Activated naive CD4-positive, alpha-beta T cell treated with anti-CD3 and anti-CD28 coated beads, Interleukin-2, amount 10 ng/mL, durations not matched to agents 7 days and 5 days (primary cell): Measurements from ENCODE around the gene MTSS2.
"Not testable (repeated sequence)": the region's sequence is repeated elsewhere in the genome, so short reads cannot be mapped to it uniquely, and the experiment has no call there.

Experiments used
- CTCF ChIA-PET: fragments of 350-600 bp; sonication (Branson Sonifier 250); formaldehyde crosslinking; loops from one replicate; lab custom pipeline; 2021; ENCODE audit warnings: antibody characterized with exemption; lab: Charles Lee
- DNase-seq: peaks from one replicate; pipeline ENCODE4 v3.0.0-alpha.2; 2020
- H3K27ac Mint-ChIP-seq: one replicate; pipeline ENCODE4 v1.8.0; 2021; ENCODE audit warnings: mild to moderate bottlenecking, moderate library complexity, mixed read lengths
- H3K27me3 Mint-ChIP-seq: one replicate; pipeline ENCODE4 v1.8.0; 2021; ENCODE audit warnings: mild to moderate bottlenecking, mixed read lengths
- H3K36me3 Mint-ChIP-seq: one replicate; pipeline ENCODE4 v1.8.0; 2021; ENCODE audit warnings: mixed read lengths
- H3K4me1 Mint-ChIP-seq: one replicate; pipeline ENCODE4 v1.8.0; 2021; ENCODE audit warnings: mixed read lengths
- H3K4me3 Mint-ChIP-seq: one replicate; pipeline ENCODE4 v1.8.0; 2021; ENCODE audit warnings: mild to moderate bottlenecking, moderate library complexity, mixed read lengths
- H3K9me3 Mint-ChIP-seq: one replicate; pipeline ENCODE4 v1.8.0; 2021; ENCODE audit warnings: mixed read lengths

MTSS2 gene

GRCh38 chr16:70674221-70675014 lies 11.4 kb downstream of the MTSS2 start:
- no peak for DNase-seq
- Mint-ChIP-seq H3K4me3 (no peak overlapping the region), H3K27me3 (peaks cover 4% of the 10 kb centered on the region), H3K9me3 (no peaks in the 10 kb centered on the region), H3K36me3 (peaks cover 19% of the 10 kb centered on the region), H3K27ac (no peak overlapping the region), H3K4me1 (peaks cover 7% of the 10 kb centered on the region)
- CTCF ChIA-PET, result interaction anchor here (0.6 kb wide), 1 partner anchor 97 kb away, joined by 3 read pairs; no protein-coding TSS in a partner anchor

GRCh38 chr16:70670938-70671337 lies 14.9 kb downstream of the MTSS2 start:
- DNase-seq, H3K27me3 Mint-ChIP-seq, H3K4me1 Mint-ChIP-seq, H3K4me3 Mint-ChIP-seq, H3K27ac Mint-ChIP-seq, H3K9me3 Mint-ChIP-seq: not testable (repeated sequence)
- H3K36me3 Mint-ChIP-seq, result peaks cover 33% of the 10 kb centered on the region
- CTCF ChIA-PET, result interaction anchor here (1.0 kb wide), 1 partner anchor 100 kb away, joined by 3 read pairs; no protein-coding TSS in a partner anchor

DNA sequence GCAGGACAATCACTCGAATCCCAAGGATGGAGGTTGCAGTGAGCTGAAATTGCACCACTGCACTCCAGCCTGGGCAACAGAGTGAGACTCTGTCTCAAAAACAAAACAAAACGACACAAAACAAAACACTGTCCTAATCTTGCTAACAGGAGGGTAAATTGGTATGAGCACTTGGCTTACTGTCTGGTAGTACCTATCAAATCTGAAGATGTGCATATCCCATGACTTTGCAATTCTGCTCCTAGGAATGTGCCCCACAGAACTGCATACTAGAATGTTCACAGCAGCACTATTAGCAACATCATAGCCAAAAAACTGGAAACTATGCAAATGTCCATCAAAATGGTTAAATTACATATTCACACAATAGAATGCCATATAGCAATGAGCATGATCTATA lies 15.7 kb downstream of the MTSS2 start:
- no peak overlapping the region for H3K27ac Mint-ChIP-seq

GRCh38 chr16:70665806-70666735 lies 19.8 kb downstream of the MTSS2 start:
- H3K36me3 Mint-ChIP-seq, result peaks cover 28% of the 10 kb centered on the region
- no peak for DNase-seq
- CTCF ChIA-PET, result interaction anchor here (1.6 to 2.4 kb wide), 4 partner anchors 12 to 109 kb away, joined by 3 to 11 read pairs (median 6); no protein-coding TSS in a partner anchor
- no peaks in the 10 kb centered on the region for H3K27me3 Mint-ChIP-seq
- H3K27ac Mint-ChIP-seq, result no peak overlapping the region
- H3K4me3 Mint-ChIP-seq, result no peak overlapping the region
- peaks cover 2% of the 10 kb centered on the region for H3K9me3 Mint-ChIP-seq
- H3K4me1 Mint-ChIP-seq, result no peaks in the 10 kb centered on the region

More for the DNA sequence above, 15.7 kb downstream of the MTSS2 start:
- Mint-ChIP-seq H3K27me3 (peaks cover 4% of the 10 kb centered on the region), H3K4me3 (no peak overlapping the region), H3K4me1 (no peaks in the 10 kb centered on the region), H3K9me3 (peaks cover 2% of the 10 kb centered on the region), H3K36me3 (peaks cover 36% of the 10 kb centered on the region)
- DNase-seq, result no peak
- CTCF ChIA-PET, result interaction anchor here (1.0 kb wide), 1 partner anchor 101 kb away, joined by 3 read pairs; no protein-coding TSS in a partner anchor

GRCh38 chr16:70665113-70665694 lies 20.6 kb downstream of the MTSS2 start:
- H3K9me3 Mint-ChIP-seq, result peaks cover 2% of the 10 kb centered on the region

GRCh38 chr16:70664325-70665112 lies 21.3 kb downstream of the MTSS2 start:
- no peaks in the 10 kb centered on the region for H3K27me3 Mint-ChIP-seq
- CTCF ChIA-PET, result no interaction called here
- H3K36me3 Mint-ChIP-seq, result peaks cover 23% of the 10 kb centered on the region

More at GRCh38 chr16:70665113-70665694, 20.6 kb downstream of the MTSS2 start:
- peaks cover 24% of the 10 kb centered on the region for H3K36me3 Mint-ChIP-seq
- no peak overlapping the region for H3K27ac Mint-ChIP-seq
- peaks cover 4% of the 10 kb centered on the region for H3K4me1 Mint-ChIP-seq
- CTCF ChIA-PET, result no interaction called here
- DNase-seq, result no peak
- H3K27me3 Mint-ChIP-seq, result no peaks in the 10 kb centered on the region
- no peak overlapping the region for H3K4me3 Mint-ChIP-seq

GRCh38 chr16:70663524-70664324 lies 22.1 kb downstream of the MTSS2 start:
- CTCF ChIA-PET, result interaction anchor here (1.2 kb wide), 1 partner anchor 10 kb away, joined by 3 read pairs; no protein-coding TSS in a partner anchor
- H3K4me3 Mint-ChIP-seq, result no peak overlapping the region
- H3K9me3 Mint-ChIP-seq, result no peaks in the 10 kb centered on the region
- H3K4me1 Mint-ChIP-seq, result peaks cover 4% of the 10 kb centered on the region
- no peak overlapping the region for H3K27ac Mint-ChIP-seq
- DNase-seq, result no peak
- H3K36me3 Mint-ChIP-seq, result peaks cover 18% of the 10 kb centered on the region
- H3K27me3 Mint-ChIP-seq, result no peaks in the 10 kb centered on the region

More at GRCh38 chr16:70664325-70665112, 21.3 kb downstream of the MTSS2 start:
- Mint-ChIP-seq H3K4me3 (no peak overlapping the region), H3K27ac (no peak overlapping the region), H3K4me1 (peaks cover 4% of the 10 kb centered on the region), H3K9me3 (peaks cover 2% of the 10 kb centered on the region)
- no peak for DNase-seq

- peaks cover 16% of the 10 kb centered on the region for H3K36me3 Mint-ChIP-seq
- CTCF ChIA-PET, result interaction anchor here (0.5 to 1.2 kb wide), 2 partner anchors 9 to 24 kb away, joined by 3 read pairs; no protein-coding TSS in a partner anchor
- H3K4me1 Mint-ChIP-seq, result peaks cover 4% of the 10 kb centered on the region
- no peak overlapping the region for H3K4me3 Mint-ChIP-seq
- H3K27me3 Mint-ChIP-seq, result no peaks in the 10 kb centered on the region
- no peak overlapping the region for H3K27ac Mint-ChIP-seq
- DNase-seq, result no peak
- H3K9me3 Mint-ChIP-seq, result no peaks in the 10 kb centered on the region
These were observed 22.8 kb downstream of the MTSS2 start for GRCh38 chr16:70662991-70663523.

DNA sequence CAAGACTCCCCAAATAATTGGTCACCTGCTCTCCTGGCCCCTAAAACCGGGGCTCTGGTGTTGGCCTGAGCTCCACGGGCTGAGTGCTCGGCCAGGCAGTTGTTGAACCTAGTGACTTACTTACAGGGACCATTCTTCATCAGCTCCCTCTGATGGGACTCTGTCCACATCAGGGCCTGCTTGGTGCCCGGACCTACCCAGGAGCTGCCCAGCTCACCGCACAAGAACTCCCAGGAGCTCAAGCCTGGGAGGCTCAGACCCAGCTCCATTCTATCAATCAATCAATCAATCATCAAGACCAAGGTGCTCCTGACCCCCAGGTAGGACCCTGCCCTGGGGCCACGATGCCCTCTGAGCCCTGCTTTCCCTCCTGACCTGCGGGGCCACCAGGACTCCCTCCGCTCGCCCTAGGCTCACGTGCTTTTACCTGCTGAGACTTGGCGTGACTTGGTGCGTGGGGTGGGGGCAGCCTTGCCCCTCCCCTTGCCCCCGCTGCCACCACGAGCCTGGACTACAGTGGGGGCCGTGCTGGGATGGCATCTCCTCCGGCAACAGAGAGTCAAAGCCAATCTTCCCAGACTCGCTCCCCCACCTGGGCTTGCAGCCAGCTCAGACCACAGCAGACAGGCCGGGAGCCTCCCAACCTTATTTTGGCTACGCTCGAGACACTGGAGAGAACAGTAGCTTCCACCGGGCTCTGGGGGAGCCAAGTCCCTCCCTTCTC lies 23.8 kb downstream of the MTSS2 start:
- Mint-ChIP-seq H3K4me3 (no peak overlapping the region), H3K27ac (no peak overlapping the region), H3K27me3 (peaks cover under 1% of the 10 kb centered on the region), H3K9me3 (no peaks in the 10 kb centered on the region), H3K4me1 (peaks cover 4% of the 10 kb centered on the region), H3K36me3 (peaks cover 12% of the 10 kb centered on the region)
- no peak for DNase-seq
- CTCF ChIA-PET, result no interaction called here

GRCh38 chr16:70661534-70661917 lies 24.3 kb downstream of the MTSS2 start:
- DNase-seq, result no peak
- no peak overlapping the region for H3K27ac Mint-ChIP-seq
- no peak overlapping the region for H3K4me3 Mint-ChIP-seq
- peaks cover 5% of the 10 kb centered on the region for H3K27me3 Mint-ChIP-seq
- H3K9me3 Mint-ChIP-seq, result no peaks in the 10 kb centered on the region
- peaks cover 4% of the 10 kb centered on the region for H3K4me1 Mint-ChIP-seq
- peaks cover 10% of the 10 kb centered on the region for H3K36me3 Mint-ChIP-seq
- CTCF ChIA-PET, result no interaction called here

DNA sequence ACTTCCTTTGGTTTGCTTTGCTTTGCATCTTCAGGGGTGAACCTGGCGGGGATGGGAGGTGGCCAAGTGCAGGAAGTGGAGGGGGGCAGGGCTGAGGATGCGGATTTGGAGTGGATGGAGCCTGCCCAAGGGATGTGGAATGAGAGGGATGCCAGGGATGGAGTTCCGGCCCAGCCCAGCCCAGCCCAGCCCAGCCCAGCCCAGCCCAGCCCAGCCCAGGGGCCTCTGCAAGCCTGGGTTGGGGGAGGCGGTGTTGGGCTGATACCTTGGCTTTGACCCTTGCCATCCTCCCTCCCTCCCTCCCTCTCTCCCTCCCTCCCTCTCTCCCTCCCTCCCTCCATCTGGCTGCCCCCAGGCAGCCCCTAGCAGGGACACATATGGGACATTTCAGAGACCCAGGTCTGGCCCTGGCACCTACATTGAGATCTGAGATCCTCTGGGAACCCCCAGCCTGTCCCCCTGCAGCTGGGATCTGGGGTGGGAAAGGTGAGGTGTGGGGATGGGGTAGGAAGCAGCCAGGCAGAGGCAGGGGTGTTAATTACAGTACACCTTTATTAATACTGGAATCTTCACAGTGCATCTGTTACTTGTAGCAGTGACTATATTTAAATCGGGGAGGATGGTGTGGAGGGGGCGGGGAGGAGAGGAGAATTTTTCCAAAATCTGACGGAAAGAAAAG lies 25.0 kb downstream of the MTSS2 start:
- Mint-ChIP-seq H3K9me3 (no peaks in the 10 kb centered on the region), H3K4me1 (peaks cover 4% of the 10 kb centered on the region), H3K36me3 (peaks cover 3% of the 10 kb centered on the region), H3K27me3 (peaks cover 10% of the 10 kb centered on the region), H3K27ac (no peak overlapping the region), H3K4me3 (no peak overlapping the region)
- peak; percentile 42 for DNase-seq
- CTCF ChIA-PET, result interaction anchor here (1.8 kb wide), 1 partner anchor 110 kb away, joined by 8 read pairs; no protein-coding TSS in a partner anchor
